Pancreas (tissue), 10 donors: Measurements from ENCODE around the gene AMOTL1. TPM values are rescaled to one million over a fixed set of nuclear protein-coding genes. Genes with fewer than 3 reads are reported as not detected.
A peak's percentile ranks its signal among the peaks of the same experiment; 100 is the strongest.

ENCODE experiments used
- ATAC-seq, 4 donors: fragments of 200-7000 bp; cut with Tn5 transposase; one replicate each; pipeline versions ENCODE4 v1.8.0 to v1.9.1; 2020; ENCODE audit warnings: mild to moderate bottlenecking in 4 of 4, moderate library complexity in 4 of 4
- DNase-seq, 6 donors: peaks; one replicate each; pipeline ENCODE4 v3.0.0-alpha.2; 2020
- FAIRE-seq: peaks from 2 replicates; lab custom pipeline; 2012; peaks lifted over from hg19 to GRCh38; lab: Jason Lieb, UNC
- H3K27ac ChIP-seq, 4 donors: fragments of 200-600 bp; sonication (generic); 1 replicate in 3 of 4; 2 replicates in 1 of 4; pipeline versions ENCODE4 v1.5.0 to v1.8.0; 2020
- H3K27me3 ChIP-seq, 4 donors: fragments of 200-600 bp; one replicate each; pipeline ENCODE4 v1.8.0; 2021
- H3K36me3 ChIP-seq, 3 donors: fragments of 200-600 bp; sonication (generic) in 1 of 3; one replicate each; pipeline versions ENCODE4 v1.5.0 to v1.8.0; 2020 to 2021
- H3K4me1 ChIP-seq, 3 donors: fragments of 200-600 bp; one replicate each; pipeline ENCODE4 v1.8.0; 2021
- H3K4me3 ChIP-seq, 4 donors: fragments of 200-600 bp; sonication (generic) in 2 of 4; one replicate each; pipeline versions ENCODE4 v1.5.0 to v1.8.0; 2020 to 2021
- H3K9me3 ChIP-seq, 4 donors: fragments of 200-600 bp; one replicate each; pipeline ENCODE4 v1.8.0; 2021
- CTCF ChIP-seq, 4 donors: fragments of 200-600 bp; sonication (generic) in 3 of 4; IDR thresholded peaks; one replicate each; pipeline versions ENCODE4 v1.5.0 to v1.8.0; 2021; ENCODE audit warnings: antibody characterized with exemption in 4 of 4
- WGBS, 2 donors: extraction: QIAGEN DNeasy Blood & Tissue Kit; methylation state at CpG; one replicate each; pipeline ENCODE4 v1.1.7; 2013; 5-methylcytosine and 5-hydroxymethylcytosine counted together
- intact Hi-C, 3 donors: fragments of 100-400 bp; cut with DNase I; formaldehyde crosslinking; loops; one replicate each; pipeline versions ENCODE4 v1.11.1 to v1.14.2; 2022
- polyA plus RNA-seq, 2 donors: library from polyadenylated mRNA; stranded (reverse); fragments of 200-250 nt; gene quantifications; one replicate each; pipeline ENCODE4 v1.2.3, GENCODE V29; 2013
- total RNA-seq, 6 donors: library from RNA; stranded (reverse); fragmentation: NEBNext Ultra II Directional in 4 of 6; extraction: Animal tissue kit (Norgen Biotek cat#: 25700) in 4 of 6; gene quantifications; one replicate each; pipeline versions ENCODE4 v1.2.1 to v1.2.4, GENCODE V29; 2021 to 2023
- donor health status: healthy with polysubstance abuse.
- donor health status: DM: no; HTN: no; CAD: no; lungs with moderate emphysema.
- donor health status: DM: no; HTN: no; CAD: no.
- donor health status: control.
- donor health status: control.
- donor health status: Bipolar disorder and iron deficiency.
- donor health status: DM: yes; HTN: yes; CAD: no.
- donor health status: DM: no; HTN: no; CAD: no.
- donor health status: DM: no; HTN: no; CAD: no.
- donor health status: DM: yes; HTN: yes; CAD: no.

Gene AMOTL1
- total and polyA plus RNA-seq, 8 donors = 3.5 to 30.2 (median 18.4) TPM

- Histone ChIP-seq H3K9me3 (no peaks in the 10 kb centered on the region), H3K27me3 (no peaks in the 10 kb centered on the region), H3K4me1 (peaks cover 3 to 14% (median 5%) of the 10 kb centered on the region in 3 donors), H3K4me3 (no peak overlapping the region), H3K27ac (no peak overlapping the region), H3K36me3 (no peaks in the 10 kb centered on the region)
- no peak for TF ChIP-seq CTCF (IDR thresholded peaks at IDR 0.05)
- FAIRE-seq (no peak), DNase-seq (no peak), ATAC-seq (no peak)
- intact Hi-C loops = no loop called here
- WGBS, 2 donors = 94 to 95% methylated on average over 1 of the region's 1 CpG
Measured at GRCh38 chr11:94781837-94782236, 13.7 kb downstream of the AMOTL1 start.

GRCh38 chr11:94782446-94782845, 14.3 kb downstream of the AMOTL1 start:
- H3K4me1 ChIP-seq = peaks cover 0 to 18% (median 5%) of the 10 kb centered on the region in 3 donors
- H3K4me3 ChIP-seq = no peak overlapping the region
- intact Hi-C loops = no loop called here
- TF ChIP-seq CTCF (IDR thresholded peaks at IDR 0.05) = no peak
- no peak overlapping the region for H3K27ac ChIP-seq
- H3K27me3 ChIP-seq = no peaks in the 10 kb centered on the region
- no peaks in the 10 kb centered on the region for H3K36me3 ChIP-seq
- ATAC-seq (no peak), FAIRE-seq (no peak), DNase-seq (no peak)
- H3K9me3 ChIP-seq = no peaks in the 10 kb centered on the region
- 69 to 82% methylated on average over 1 of the region's 1 CpG for WGBS, 2 donors

GRCh38 chr11:94784884-94785283, 16.7 kb downstream of the AMOTL1 start:
- Histone ChIP-seq H3K9me3 (no peaks in the 10 kb centered on the region), H3K27ac (no peak overlapping the region), H3K36me3 (no peaks in the 10 kb centered on the region), H3K4me1 (peaks cover 23 to 37% (median 28%) of the 10 kb centered on the region in 3 donors), H3K27me3 (no peaks in the 10 kb centered on the region), H3K4me3 (no peak overlapping the region)
- no peak for TF ChIP-seq CTCF (IDR thresholded peaks at IDR 0.05)
- intact Hi-C loops = no loop called here
- DNase-seq (no peak), ATAC-seq (no peak), FAIRE-seq (no peak)

- no peak overlapping the region for H3K27ac ChIP-seq
- DNase-seq (no peak), FAIRE-seq (no peak), ATAC-seq (no peak)
- H3K4me3 ChIP-seq = no peak overlapping the region
- H3K36me3 ChIP-seq = no peaks in the 10 kb centered on the region
- H3K4me1 ChIP-seq = peaks cover 25 to 37% (median 28%) of the 10 kb centered on the region in 3 donors
- intact Hi-C loops = no loop called here
- H3K27me3 ChIP-seq = no peaks in the 10 kb centered on the region
- H3K9me3 ChIP-seq = no peaks in the 10 kb centered on the region
- TF ChIP-seq CTCF (IDR thresholded peaks at IDR 0.05) = no peak
- WGBS, 2 donors = 54 to 61% methylated on average over 4 of the region's 4 CpGs
Measured at GRCh38 chr11:94785509-94785908, 17.4 kb downstream of the AMOTL1 start.

- DNase-seq (no peak), ATAC-seq (peak; percentile 52 to 66 (median 62)), FAIRE-seq (peak; percentile 29)
- WGBS, 2 donors = 46 to 47% methylated on average over 10 of the region's 10 CpGs
- H3K27ac ChIP-seq = no peak overlapping the region
- TF ChIP-seq CTCF (IDR thresholded peaks at IDR 0.05) = peak in 3 of 4 donors; percentile 19 to 56 (median 50)
- H3K4me1 ChIP-seq = peaks cover 27 to 46% (median 28%) of the 10 kb centered on the region in 3 donors
- H3K4me3 ChIP-seq = no peak overlapping the region
- intact Hi-C loops = no loop called here
- no peaks in the 10 kb centered on the region for H3K27me3 ChIP-seq
- H3K36me3 ChIP-seq = no peaks in the 10 kb centered on the region
- no peaks in the 10 kb centered on the region for H3K9me3 ChIP-seq
Measured at GRCh38 chr11:94786264-94787126, 18.3 kb downstream of the AMOTL1 start.
